OCI-LY7 (cell line): Measurements from ENCODE around the gene AGAP2. TPM values are rescaled to one million over a fixed set of nuclear protein-coding genes. Genes with fewer than 3 reads are reported as not detected.

Experiments used
- BruUV-seq: library from RNA; stranded (reverse); fragments of 400-500 nt; replicated peaks from 2 replicates; lab custom pipeline; 2021; lab: Mats Ljungman, UMichigan
- CTCF ChIA-PET: fragments of 300-600 bp; sonication (Branson Sonifier 250); formaldehyde crosslinking; loops from one replicate; lab custom pipeline; 2022; ENCODE audit warnings: antibody characterized with exemption; ENCODE audit not compliant: unreplicated experiment; lab: Charles Lee
- POLR2A ChIA-PET: fragments of 300-600 bp; sonication (Branson Sonifier 250); formaldehyde crosslinking; loops from one replicate; lab custom pipeline; 2022; ENCODE audit warnings: antibody characterized with exemption; lab: Charles Lee
- DNase-seq: peaks from one replicate; pipeline ENCODE4 v3.0.0-alpha.2; 2015; ENCODE audit warnings: low spot score
- H2AFZ ChIP-seq: fragments of 200-600 bp; sonication (generic), shearing (Covaris generic); 2 replicates; pipeline ENCODE4 v1.6.1; 2014; ENCODE audit warnings: mild to moderate bottlenecking, antibody characterized with exemption, low read length, moderate library complexity
- H3K27ac ChIP-seq: fragments of 200-600 bp; sonication (generic); 2 replicates; pipeline ENCODE4 v1.5.1; 2014; ENCODE audit warnings: mixed run types, low read depth, mild to moderate bottlenecking, moderate library complexity, low read length, inconsistent platforms; ENCODE audit not compliant: poor library complexity, severe bottlenecking
- H3K36me3 ChIP-seq: fragments of 200-600 bp; sonication (generic); 2 replicates; pipeline ENCODE4 v1.6.1; 2014; ENCODE audit warnings: mild to moderate bottlenecking, antibody characterized with exemption, low read length, moderate library complexity, mixed read lengths; ENCODE audit not compliant: insufficient read depth
- H3K4me1 ChIP-seq: fragments of 200-600 bp; sonication (generic); 2 replicates; pipeline ENCODE4 v1.5.1; 2014; ENCODE audit warnings: mild to moderate bottlenecking, low read length; ENCODE audit not compliant: insufficient read depth, poor library complexity, severe bottlenecking
- H3K4me2 ChIP-seq: fragments of 200-600 bp; sonication (generic); 2 replicates; pipeline ENCODE4 v1.6.1; 2014; ENCODE audit warnings: mild to moderate bottlenecking, low read length
- H3K4me3 ChIP-seq: fragments of 200-600 bp; sonication (generic); 2 replicates; pipeline ENCODE4 v1.5.1; 2014; ENCODE audit warnings: mild to moderate bottlenecking, low read depth, low read length; ENCODE audit not compliant: poor library complexity, severe bottlenecking
- H3K79me2 ChIP-seq: fragments of 200-600 bp; sonication (generic); 2 replicates; pipeline ENCODE4 v1.6.1; 2016; ENCODE audit warnings: low read depth, mild to moderate bottlenecking, low read length, moderate library complexity, mixed read lengths; ENCODE audit not compliant: insufficient read depth
- H3K9me2 ChIP-seq: fragments of 200-600 bp; sonication (generic); 2 replicates; pipeline ENCODE4 v1.6.1; 2016; ENCODE audit warnings: mild to moderate bottlenecking, low read length, mixed read lengths; ENCODE audit not compliant: insufficient read depth
- H3K9me3 ChIP-seq: fragments of 200-600 bp; sonication (generic); 2 replicates; pipeline ENCODE4 v1.6.1; 2014; ENCODE audit warnings: mild to moderate bottlenecking, mixed run types, low read length, mixed read lengths
- H4K20me1 ChIP-seq: fragments of 200-600 bp; sonication (generic); 2 replicates; pipeline ENCODE4 v1.6.1; 2014; ENCODE audit warnings: mild to moderate bottlenecking, antibody characterized with exemption, low read length, moderate library complexity, mixed read lengths; ENCODE audit not compliant: insufficient read depth
- CTCF ChIP-seq: fragments of 200-600 bp; sonication (generic); conservative IDR thresholded peaks from 2 replicates; pipeline ENCODE4 v1.5.1; 2014; ENCODE audit warnings: mild to moderate bottlenecking, antibody characterized with exemption, low read length, moderate library complexity, mixed read lengths
- EZH2phosphoT487 ChIP-seq: fragments of 200-600 bp; sonication (generic); IDR thresholded peaks from 2 replicates; pipeline ENCODE4 v1.6.1; 2018; ENCODE audit warnings: low read depth, borderline replicate concordance, mild to moderate bottlenecking, mixed run types, antibody characterized with exemption, low read length, moderate library complexity, mixed read lengths
- intact Hi-C: fragments of 100-400 bp; cut with micrococcal nuclease; formaldehyde crosslinking; loops from one replicate; pipeline ENCODE4 v1.10.0; 2022; ENCODE audit not compliant: unreplicated experiment
- total RNA-seq, 2 experiments: library from RNA; depleted of rRNA in 1 of 2; stranded (reverse); fragments of >200 nt in 1 of 2; shearing (Covaris generic) in 1 of 2; gene quantifications; 2 replicates each; pipeline ENCODE4 v1.2.3, GENCODE V29; 2014 to 2022

AGAP2 gene
- total RNA-seq, 2 experiments from 2014 or later, result 14.8 to 26.5 TPM

GRCh38 chr12:57729321-57729844, 9.2 kb downstream of the AGAP2 start:
- ChIA-PET CTCF (no interaction called here), POLR2A (no interaction called here)
- H3K9me3 ChIP-seq, result no peaks in the 10 kb centered on the region
- H3K27ac ChIP-seq, result no peak overlapping the region
- peaks cover 73% of the 10 kb centered on the region for H3K36me3 ChIP-seq
- H4K20me1 ChIP-seq, result no peaks in the 10 kb centered on the region
- H3K9me2 ChIP-seq, result no peaks in the 10 kb centered on the region
- no peak overlapping the region for H3K4me3 ChIP-seq
- BruUV-seq, result no TSS peak
- no peak overlapping the region for H3K4me2 ChIP-seq
- no peak for DNase-seq
- no peak for TF ChIP-seq CTCF
- TF ChIP-seq EZH2phosphoT487, result no peak
- H2AFZ ChIP-seq, result no peak overlapping the region
- intact Hi-C loops, result no loop called here
- no peaks in the 10 kb centered on the region for H3K79me2 ChIP-seq
- peaks cover 8% of the 10 kb centered on the region for H3K4me1 ChIP-seq

GRCh38 chr12:57727758-57728395, 10.7 kb downstream of the AGAP2 start:
- H2AFZ ChIP-seq, result no peak overlapping the region
- ChIA-PET CTCF (no interaction called here), POLR2A (interaction anchor here (1.3 kb wide), 1 partner anchor 51 kb away, joined by 3 read pairs; no protein-coding TSS in a partner anchor)
- H3K9me3 ChIP-seq, result no peaks in the 10 kb centered on the region
- no peak overlapping the region for H3K4me3 ChIP-seq
- H4K20me1 ChIP-seq, result no peaks in the 10 kb centered on the region
- no TSS peak for BruUV-seq
- no peak for DNase-seq
- H3K79me2 ChIP-seq, result no peaks in the 10 kb centered on the region
- TF ChIP-seq EZH2phosphoT487, result no peak
- no peak for TF ChIP-seq CTCF
- no peak overlapping the region for H3K27ac ChIP-seq
- peaks cover 58% of the 10 kb centered on the region for H3K36me3 ChIP-seq
- intact Hi-C loops, result no loop called here
- H3K4me2 ChIP-seq, result no peak overlapping the region
- H3K4me1 ChIP-seq, result peaks cover 8% of the 10 kb centered on the region
- H3K9me2 ChIP-seq, result no peaks in the 10 kb centered on the region
